ENCODE data around the gene PPP2R5C. TPM values are rescaled to one million over a fixed set of nuclear protein-coding genes. Genes with fewer than 3 reads are reported as not detected.

Gene PPP2R5C
- total and polyA plus RNA-seq, 2 of the 4 experiments (the other 2 are of a cell fraction): 65.9 to 78.7 TPM

GRCh38 chr14:101872346-101872745 is 110.8 kb downstream of the PPP2R5C start:
- no peak overlapping the region for H2AK5ac ChIP-seq (ENCODE audit: low read depth, low read length)
- intact Hi-C loops (cut with micrococcal nuclease): no loop called here
- H2BK120ac ChIP-seq (ENCODE audit: low read depth, low read length): no peak overlapping the region
- H3K9me3 ChIP-seq (ENCODE audit: control insufficient read depth, insufficient read depth, low read length): no peaks in the 10 kb centered on the region
- H3K79me1 ChIP-seq (ENCODE audit: low read depth in 1 of 2, low read length in 2 of 2): peaks cover 32 to 70% of the 10 kb centered on the region in 2 experiments
- H4K8ac ChIP-seq (ENCODE audit: low read depth in 2 of 2, low read length in 2 of 2): no peak overlapping the region
- TF ChIP-seq MAZ (IDR thresholded peaks at IDR 0.05; ENCODE audit: borderline replicate concordance, low read depth, low read length) (no peak), MXI1 (IDR thresholded peaks at IDR 0.05; ENCODE audit: borderline replicate concordance, low read depth, low read length) (no peak), RCOR1 (IDR thresholded peaks at IDR 0.05; ENCODE audit: insufficient replicate concordance, low read length) (no peak)
- ATAC-seq (ENCODE audit: low read depth) (no peak), DNase-seq (no peak)
- 90% methylated on average over 2 of the region's 4 CpGs; no CpG with 5 or more reads in 1 of the 2 experiments for WGBS, 2 experiments (ENCODE audit: extremely low coverage in 2 of 2, insufficient read length in 1 of 2)
- H2BK20ac ChIP-seq (ENCODE audit: low read depth, low read length): no peak overlapping the region
- H3K36me3 ChIP-seq (ENCODE audit: control insufficient read depth, insufficient read depth, low read length): no peaks in the 10 kb centered on the region
- no peak overlapping the region for H4K91ac ChIP-seq (ENCODE audit: insufficient read depth, low read depth, low read length)
- H4K5ac ChIP-seq (ENCODE audit: low read depth, low read length): no peak overlapping the region
- POLR2A ChIA-PET (ENCODE audit: unreplicated experiment): no interaction called here
- H3K4me3 ChIP-seq (ENCODE audit: insufficient read depth, low read depth, low read length): no peak overlapping the region
- H4K20me1 ChIP-seq (ENCODE audit: insufficient read depth, low read length): peaks cover 52% of the 10 kb centered on the region
- H3K27ac ChIP-seq (ENCODE audit: insufficient read depth, low read length): no peak overlapping the region
- dilution Hi-C loops (cut with HindIII; ENCODE audit: low sequenced_read_pairs, unreplicated experiment): no loop called here
- H3K56ac ChIP-seq (ENCODE audit: extremely low read depth, insufficient read depth, low read length): no peak overlapping the region
- H2AFZ ChIP-seq (replicated peaks; ENCODE audit: low read length, poor library complexity): no peak overlapping the region
- H3K18ac ChIP-seq (ENCODE audit: low read depth, low read length): no peak overlapping the region
- peaks cover 6% of the 10 kb centered on the region for H3K4me1 ChIP-seq (ENCODE audit: control insufficient read depth, insufficient read depth, low read length)
- BruUV-seq (replicated peaks): no TSS peak
- H3K9ac ChIP-seq (ENCODE audit: low read depth, low read length): no peak overlapping the region
- no peak overlapping the region for H3K4ac ChIP-seq (ENCODE audit: low read depth, low read length)
- H2AK9ac ChIP-seq (replicated peaks; ENCODE audit: low read depth, low read length, poor library complexity): no peak overlapping the region
- H2BK15ac ChIP-seq (ENCODE audit: low read depth, low read length): no peak overlapping the region
- H3K14ac ChIP-seq (replicated peaks; ENCODE audit: low read depth, low read length): no peak overlapping the region
- H3K9me1 ChIP-seq (ENCODE audit: insufficient read depth, low read length): peaks cover 8% of the 10 kb centered on the region; the same call in 1 of the 2 replicates
- no peaks in the 10 kb centered on the region for H3K27me3 ChIP-seq (ENCODE audit: control insufficient read depth, insufficient read depth, low read length)
- in situ Hi-C loops (cut with MboI; ENCODE audit: low sequenced_read_pairs): no loop called here
- CTCF ChIA-PET: no interaction called here
- H3K4me2 ChIP-seq (ENCODE audit: low read depth, low read length): no peak overlapping the region
- no peak overlapping the region for H2BK5ac ChIP-seq (ENCODE audit: low read depth, low read length, poor library complexity, severe bottlenecking)
- H3K23ac ChIP-seq (ENCODE audit: low read depth, low read length): no peak overlapping the region
